ENCODE results near the gene PITX1.

PITX1 gene

GRCh38 chr5:135028791-135029476 lies 5.1 kb downstream of the PITX1 start:
- no peak for DNase-seq

- DNase-seq: no peak
These were observed 6.1 kb downstream of the PITX1 start for GRCh38 chr5:135027697-135028615.

DNA sequence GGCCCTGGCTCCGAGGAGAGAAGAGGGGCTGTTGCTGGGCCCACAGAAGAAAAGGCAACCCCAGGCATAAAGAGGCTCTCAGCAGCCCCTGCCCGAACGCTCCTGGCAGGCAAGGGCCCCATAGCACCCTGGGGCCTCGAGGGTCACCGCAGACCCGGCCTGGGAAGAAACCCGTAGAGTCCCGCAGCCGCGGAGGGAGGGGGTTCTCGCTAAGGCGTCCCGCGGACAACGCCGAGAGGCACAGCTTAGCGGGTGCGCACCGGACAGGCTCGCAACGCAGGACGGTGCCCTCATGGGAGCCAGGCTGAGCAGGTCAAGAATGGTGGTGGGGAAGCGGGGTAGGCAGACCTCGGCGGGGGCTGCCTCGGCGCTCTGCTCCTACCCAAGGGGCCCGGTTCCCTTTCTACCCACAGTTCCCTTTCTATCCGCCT lies 6.7 kb downstream of the PITX1 start:
- DNase-seq: no peak

GRCh38 chr5:135026645-135027265 lies 7.3 kb downstream of the PITX1 start:
- DNase-seq: no peak

GRCh38 chr5:135025730-135026644 lies 8.0 kb downstream of the PITX1 start:
- DNase-seq: no peak

DNA sequence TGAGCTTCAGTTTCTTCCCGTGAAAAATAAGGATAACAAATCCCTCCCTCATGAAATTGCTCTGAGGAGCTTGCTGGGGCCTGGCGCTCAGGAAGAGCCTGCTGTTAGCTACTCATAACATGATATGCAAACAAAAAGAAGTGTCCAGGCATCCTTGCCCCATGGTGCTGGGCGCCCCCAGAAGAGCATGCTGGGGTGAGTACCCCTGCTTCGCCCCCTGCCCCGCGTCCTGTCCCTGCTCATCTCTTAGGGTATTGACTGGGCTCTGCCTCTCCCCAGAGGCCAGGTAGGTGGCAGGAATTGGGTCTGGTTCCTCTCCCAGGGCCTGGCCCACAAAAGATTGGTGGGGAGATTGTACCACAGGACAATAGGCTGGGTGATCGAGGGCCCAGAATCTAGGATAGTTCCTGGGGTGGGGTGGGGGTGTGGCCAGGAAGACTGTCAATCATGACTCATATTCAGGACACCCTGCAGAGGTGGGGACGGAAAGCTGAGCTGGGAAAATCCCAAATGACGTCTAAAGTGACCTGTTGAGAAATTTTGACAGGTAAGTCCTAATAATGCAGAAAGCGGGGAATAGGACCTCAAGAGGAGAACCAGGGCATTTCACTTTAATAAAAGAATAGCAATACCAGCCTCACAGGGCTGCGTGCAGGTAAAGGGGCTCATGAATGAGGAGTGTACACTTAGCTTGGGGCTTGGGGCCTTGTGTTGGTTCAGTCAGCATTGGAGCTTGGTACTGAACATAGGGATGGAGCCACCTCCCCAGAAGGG lies 8.9 kb downstream of the PITX1 start:
- no peak for DNase-seq

- no peak for DNase-seq
These were observed 13.7 kb downstream of the PITX1 start for GRCh38 chr5:135020111-135020895.

DNA sequence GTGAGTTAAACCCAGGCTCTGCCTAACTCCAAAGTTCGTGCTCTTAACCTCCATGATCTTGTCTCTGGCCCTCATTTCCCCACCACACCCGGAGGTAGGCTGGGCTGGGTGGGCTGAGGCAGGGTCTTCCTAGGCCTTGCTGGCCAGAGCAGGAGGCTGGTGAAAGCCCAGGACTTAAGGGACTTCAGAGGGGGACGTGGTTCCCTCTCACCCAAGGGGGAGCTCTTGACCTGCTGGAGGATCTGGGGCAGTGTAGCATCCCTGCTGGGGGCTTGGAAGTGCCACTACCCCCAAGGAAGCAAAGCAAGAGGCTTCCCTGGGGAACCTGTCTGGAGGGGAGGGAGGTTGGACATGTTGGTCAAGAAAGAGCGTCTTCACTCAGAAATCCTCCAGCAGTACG lies 14.7 kb downstream of the PITX1 start:
- no peak for DNase-seq

DNA sequence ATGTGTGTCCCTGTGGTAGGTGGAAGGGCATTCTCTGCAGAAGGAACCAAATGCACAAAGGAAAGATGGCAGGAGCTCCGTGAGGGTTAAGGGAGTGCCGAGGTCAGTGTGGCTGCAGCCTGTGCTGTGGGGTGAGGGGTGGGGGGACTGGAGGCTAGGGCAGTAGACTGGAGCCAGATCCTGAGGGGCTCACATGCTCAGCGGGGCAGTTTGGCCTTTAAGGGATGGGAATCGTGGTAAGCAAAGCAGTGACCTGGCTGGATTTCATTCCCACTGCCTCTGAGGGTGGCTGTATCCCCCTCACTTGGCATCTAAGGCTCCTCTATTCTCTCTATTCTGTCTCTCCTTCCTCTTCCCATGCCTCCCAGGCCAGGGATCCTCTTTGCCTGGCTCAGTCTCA lies 15.6 kb downstream of the PITX1 start:
- DNase-seq: no peak

DNA sequence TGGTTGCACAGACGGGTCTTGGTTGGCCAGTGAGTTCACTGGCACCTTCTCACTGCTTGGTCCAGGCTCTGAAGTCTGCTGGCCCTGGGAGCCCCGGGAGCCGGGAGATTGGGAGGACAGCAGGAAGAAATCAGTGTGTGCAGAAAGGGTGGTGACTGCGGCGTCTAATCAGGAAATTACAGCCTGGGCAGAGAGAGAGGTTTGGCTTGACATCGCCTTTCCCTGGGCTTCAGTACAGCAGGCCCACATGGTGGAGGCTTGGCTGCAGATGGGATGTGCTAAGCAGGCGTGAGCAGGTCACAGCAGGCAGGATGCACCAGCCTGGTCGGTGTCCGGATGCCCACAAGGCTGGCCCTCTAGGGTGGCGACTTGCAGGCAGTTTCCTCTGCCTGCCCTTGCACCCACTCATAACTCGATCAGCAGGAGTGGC lies 17.2 kb downstream of the PITX1 start:
- no peak for DNase-seq

- no peak for DNase-seq
These were observed 18.1 kb downstream of the PITX1 start for GRCh38 chr5:135015942-135016341.

DNA sequence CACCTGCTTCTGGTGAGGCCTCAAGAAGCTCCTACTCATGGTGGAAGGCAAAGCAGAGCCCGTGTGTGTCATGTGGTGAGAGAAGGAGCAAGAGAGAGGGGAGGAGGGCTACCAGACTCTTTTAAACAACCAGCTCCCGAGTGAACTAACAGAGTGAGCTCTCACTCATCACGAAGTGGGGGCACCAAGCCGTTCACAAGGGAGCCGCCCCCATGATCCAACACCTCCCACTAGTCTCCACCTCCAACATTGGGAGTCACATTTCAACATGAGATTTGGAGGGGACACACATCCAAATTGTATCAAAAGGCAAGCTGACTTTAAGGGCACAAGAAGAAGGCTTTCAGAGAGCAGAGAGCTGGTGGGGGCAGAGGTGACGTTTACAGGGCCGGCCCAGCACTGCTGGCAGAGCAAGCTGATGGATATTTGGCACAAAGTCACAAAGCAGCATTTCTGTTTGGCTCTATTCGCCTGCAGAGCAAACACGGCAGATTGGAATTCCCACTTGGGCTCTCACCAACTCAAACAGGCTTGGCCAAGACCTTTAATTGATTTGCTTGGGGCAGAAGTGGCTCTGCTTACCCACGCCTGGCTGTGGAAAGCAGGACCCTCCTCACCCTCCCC lies 20.0 kb downstream of the PITX1 start:
- DNase-seq: no peak

- no peak for DNase-seq
These were observed 20.6 kb downstream of the PITX1 start for GRCh38 chr5:135013445-135013844.

GRCh38 chr5:135012951-135013391 lies 21.1 kb downstream of the PITX1 start:
- no peak for DNase-seq

- no peak for DNase-seq
These were observed 21.9 kb downstream of the PITX1 start for GRCh38 chr5:135012033-135012588.

DNA sequence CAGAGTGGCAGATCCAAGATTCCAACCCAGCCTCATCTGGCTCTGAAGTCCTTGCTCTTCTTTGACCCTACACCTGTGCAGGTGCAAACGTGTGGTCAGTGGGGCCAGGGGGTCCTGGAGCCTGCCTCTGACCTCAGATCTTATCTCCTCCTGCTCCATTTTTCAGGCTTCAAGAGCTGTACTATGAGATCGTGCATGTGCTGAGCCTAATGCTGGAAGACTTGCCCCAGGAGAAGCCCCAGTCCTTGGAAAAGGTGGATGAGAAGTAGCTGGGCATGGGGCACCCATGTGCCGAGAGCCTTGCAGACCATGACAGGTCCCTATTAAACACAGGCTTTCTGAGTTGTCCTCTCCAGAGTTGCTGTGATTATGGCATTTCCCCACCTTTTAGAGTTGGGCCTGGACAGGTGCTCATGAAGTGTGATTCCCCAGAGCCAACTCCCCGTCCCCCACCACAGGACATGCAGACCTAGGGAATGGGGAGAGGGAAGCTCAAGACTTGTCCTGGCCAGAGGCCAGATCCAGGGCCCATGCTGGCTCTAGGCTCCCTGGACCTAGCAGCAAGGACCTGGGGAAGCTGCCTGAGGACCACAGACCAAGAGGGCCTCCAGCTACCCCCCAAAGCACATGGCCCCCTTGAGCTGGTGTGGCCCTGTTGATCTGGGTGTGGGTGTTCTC lies 22.5 kb downstream of the PITX1 start:
- DNase-seq: no peak

GRCh38 chr5:135010502-135011354 lies 23.3 kb downstream of the PITX1 start:
- DNase-seq: no peak

All from fibroblast of skin of scalp (primary cell).